HG03135 (cell line): ENCODE results near the gene ARL6IP4.
A peak's percentile ranks its signal among the peaks of the same experiment; 100 is the strongest.
"Not testable (repeated sequence)": the region's sequence is repeated elsewhere in the genome, so short reads cannot be mapped to it uniquely, and the experiment has no call there.

Source experiments
- ATAC-seq: cut with Tn5 transposase; IDR thresholded peaks from one replicate; pipeline ENCODE4 v1.9.1; 2021; ENCODE audit warnings: mild to moderate bottlenecking, moderate library complexity; ENCODE audit not compliant: unreplicated experiment

Gene ARL6IP4

DNA sequence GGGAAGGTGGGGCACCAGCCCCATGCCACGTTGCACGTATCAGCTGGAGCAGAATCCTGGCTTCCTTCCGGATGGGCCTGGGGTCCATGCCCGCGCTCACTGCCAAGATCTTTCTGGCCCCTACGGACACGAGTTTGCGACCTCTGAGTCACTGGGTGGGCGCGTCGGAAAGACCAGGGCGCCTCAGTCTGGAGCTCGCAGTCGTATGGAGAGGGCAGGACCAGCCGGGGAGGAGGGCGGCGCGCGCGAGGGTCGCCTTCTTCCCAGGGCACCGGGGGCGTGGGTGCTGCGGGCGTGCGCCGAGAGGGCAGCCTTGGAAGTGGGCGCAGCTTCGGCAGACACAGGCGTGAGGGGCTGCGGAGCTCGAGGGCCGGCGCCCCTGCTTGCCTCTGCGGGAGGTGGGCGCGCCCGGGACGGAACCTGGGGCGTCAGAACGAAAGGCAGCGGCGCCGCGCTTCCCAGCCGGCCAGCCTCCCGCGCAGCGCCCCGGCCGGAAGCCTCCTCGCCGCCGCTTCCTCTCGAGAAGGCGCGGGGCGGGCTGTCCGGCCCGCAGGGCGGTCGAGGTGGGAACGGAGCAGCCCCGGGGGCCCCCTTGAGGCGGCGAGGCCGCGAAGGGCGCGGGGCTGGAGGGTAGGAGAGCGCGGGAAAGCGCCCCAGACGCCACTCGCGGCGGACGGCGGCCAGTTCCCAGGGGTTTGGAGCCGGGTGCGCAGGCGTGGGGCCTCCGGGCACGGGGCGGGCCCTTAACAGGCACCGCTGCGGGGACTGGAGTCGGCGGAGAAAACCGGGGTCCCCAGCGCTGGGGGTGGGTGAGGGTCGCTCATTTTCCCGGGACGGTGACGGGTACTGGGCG, at the start of gene ARL6IP4:
Gene ARL6IP4, plus strand, starts transcription at position 499 of the 853 bp plus-strand sequence. CDS start 459 bp downstream, outside the sequence.
- peak; percentile 48 for ATAC-seq

DNA sequence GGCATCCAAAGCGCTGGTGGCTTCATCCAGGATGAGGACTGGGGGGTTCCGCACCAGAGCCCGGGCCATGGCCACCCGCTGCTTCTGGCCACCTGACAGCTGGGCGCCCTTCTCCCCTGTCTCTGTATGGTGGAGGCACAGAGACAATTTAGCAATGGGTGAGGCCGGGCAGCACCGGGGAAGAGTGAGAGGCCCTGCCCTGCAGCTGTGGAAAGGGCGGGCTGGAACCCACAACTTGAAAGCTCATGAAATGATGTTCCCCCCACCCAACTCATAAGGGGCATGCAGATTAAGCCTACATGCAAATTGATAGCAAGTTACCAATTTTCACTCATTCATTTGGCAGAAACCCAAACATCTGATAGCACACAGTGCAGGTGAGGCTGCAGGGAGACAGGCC, 48.3 kb upstream of the ARL6IP4 start:
- no peak for ATAC-seq

DNA sequence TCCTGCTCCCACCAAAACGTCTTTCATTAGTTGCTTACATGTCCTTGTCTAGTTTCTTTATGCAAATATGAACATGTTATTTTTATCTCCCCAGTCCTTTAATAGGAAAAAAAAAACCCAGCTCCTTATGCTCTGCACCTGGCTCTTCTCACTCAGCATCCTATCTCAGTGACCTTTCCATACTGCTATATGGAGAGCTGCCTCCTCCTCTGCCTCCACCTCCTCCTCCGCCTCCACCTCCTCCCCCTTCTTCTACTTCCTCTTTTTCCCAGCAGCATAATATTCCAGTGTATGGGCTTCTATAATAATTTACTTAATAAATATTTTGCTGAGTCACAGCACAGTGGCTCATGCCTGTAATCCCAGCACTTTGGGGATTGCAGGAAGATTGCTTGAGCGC, 45.8 kb upstream of the ARL6IP4 start:
- ATAC-seq: no peak

DNA sequence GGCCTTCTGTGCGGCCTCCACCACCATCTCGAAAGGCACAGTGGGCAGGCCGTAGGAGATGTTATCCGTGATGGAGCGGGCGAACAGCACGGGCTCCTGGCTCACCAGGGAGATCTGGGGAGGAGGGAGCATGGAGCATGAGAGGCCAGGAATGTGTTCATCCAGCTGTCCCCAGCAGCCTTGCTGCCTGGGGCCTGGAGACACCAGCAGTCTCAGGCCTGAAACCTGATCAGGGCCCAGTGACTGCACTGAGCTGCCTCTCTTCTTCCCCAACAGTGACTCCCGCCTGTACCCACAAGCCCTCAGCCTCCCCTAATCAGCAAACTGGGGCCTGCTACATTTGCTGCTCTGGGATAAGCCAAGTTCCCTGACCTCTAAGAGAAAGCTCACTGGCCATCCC, 45.2 kb upstream of the ARL6IP4 start:
- ATAC-seq: no peak

DNA sequence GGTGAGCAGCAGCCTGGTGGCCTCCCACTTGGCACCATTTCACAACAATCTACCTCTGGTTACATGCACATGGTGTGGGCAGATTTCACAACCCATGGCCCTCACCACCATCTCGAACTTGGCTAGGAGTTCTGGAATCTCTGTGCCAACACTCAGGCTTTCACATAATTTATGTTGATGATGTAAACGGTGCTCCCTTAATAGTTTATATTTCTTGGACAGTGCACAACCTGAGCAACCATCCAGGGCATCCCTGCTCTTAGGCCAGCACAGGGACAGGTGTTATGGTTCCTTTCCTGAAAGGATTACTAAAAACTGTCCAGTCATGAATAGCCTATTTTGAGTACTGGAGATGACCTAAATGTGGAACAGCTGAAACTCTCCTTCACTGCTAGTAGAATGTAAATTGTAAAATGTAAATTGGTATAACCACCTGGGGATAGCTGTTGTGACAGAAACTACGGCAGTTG, 42.8 kb upstream of the ARL6IP4 start:
- ATAC-seq: no peak

DNA sequence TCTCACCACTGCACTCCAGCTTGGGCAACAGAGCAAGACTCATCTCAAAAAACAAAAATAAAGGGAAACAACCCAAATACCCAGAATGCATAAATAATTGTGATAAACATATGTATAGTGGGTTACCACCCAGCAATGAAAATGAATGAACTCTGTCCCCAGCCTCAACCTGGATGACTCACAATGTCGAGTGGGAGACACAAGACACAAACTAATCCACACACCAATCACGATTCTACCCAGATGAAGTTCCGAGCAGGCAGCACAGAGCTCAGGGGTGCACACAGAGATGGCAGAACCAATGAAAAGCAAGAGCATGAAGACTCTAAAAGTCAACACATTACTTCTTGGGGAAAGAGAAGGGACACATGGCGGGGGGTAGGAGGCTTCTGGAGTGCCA, 41.4 kb upstream of the ARL6IP4 start:
- ATAC-seq: no peak

DNA sequence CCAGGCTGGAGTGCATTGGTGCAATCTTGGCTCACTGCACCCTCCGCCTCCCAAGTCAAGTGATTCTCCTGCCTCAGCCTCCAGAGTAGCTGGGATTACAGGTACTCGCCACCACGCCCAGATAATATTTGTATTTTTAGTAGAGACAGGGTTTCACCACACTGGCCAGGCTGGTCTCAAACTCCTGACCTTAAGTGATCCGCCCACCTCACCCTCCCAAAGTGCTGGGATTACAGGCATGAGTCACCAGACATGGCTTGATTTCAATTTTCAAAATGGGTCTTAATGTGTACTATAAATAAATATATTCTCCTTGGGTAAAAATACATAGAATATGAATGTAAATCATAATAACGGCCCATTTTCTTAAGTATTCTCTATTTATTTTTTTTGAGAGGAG, 39.1 kb upstream of the ARL6IP4 start:
- ATAC-seq: not testable (repeated sequence)

DNA sequence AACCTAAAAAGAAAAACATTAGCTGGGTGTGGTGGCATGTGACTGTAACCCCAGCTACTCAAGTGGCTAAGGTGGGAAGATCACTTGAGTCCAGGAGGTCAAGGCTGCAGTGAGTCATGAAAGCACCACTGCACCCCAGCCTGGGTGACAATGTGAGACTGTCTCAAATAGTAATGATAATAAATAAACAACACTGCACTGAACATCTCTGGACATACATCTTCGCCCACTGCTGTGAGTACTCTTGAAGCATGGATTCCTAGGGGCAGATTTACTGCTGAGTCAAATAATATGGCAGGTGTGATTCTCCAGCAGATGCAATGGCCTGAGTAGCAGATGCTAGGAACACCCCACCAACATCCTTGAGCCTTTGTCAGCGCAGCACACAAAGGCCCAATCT, 37.8 kb upstream of the ARL6IP4 start:
- ATAC-seq: no peak

DNA sequence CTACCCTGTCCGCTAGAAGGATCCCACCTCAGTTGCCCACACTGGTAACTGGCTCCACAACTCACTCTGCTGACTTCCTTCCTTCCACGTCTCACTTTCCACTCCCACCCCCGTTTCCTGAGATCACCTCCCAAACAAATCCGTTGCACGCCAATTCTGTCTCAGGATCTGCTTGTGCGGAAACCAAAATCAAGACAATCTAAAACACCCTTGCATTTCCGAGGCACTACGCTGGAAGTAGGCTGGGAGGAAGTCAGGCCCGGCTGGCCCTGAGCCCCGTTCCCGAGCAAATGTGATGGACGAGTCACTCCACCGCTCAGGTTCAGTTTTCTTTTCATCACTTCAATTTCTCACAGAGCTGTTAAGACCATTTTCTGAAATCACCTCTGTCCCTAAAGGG, 37.3 kb upstream of the ARL6IP4 start:
- ATAC-seq: no peak

DNA sequence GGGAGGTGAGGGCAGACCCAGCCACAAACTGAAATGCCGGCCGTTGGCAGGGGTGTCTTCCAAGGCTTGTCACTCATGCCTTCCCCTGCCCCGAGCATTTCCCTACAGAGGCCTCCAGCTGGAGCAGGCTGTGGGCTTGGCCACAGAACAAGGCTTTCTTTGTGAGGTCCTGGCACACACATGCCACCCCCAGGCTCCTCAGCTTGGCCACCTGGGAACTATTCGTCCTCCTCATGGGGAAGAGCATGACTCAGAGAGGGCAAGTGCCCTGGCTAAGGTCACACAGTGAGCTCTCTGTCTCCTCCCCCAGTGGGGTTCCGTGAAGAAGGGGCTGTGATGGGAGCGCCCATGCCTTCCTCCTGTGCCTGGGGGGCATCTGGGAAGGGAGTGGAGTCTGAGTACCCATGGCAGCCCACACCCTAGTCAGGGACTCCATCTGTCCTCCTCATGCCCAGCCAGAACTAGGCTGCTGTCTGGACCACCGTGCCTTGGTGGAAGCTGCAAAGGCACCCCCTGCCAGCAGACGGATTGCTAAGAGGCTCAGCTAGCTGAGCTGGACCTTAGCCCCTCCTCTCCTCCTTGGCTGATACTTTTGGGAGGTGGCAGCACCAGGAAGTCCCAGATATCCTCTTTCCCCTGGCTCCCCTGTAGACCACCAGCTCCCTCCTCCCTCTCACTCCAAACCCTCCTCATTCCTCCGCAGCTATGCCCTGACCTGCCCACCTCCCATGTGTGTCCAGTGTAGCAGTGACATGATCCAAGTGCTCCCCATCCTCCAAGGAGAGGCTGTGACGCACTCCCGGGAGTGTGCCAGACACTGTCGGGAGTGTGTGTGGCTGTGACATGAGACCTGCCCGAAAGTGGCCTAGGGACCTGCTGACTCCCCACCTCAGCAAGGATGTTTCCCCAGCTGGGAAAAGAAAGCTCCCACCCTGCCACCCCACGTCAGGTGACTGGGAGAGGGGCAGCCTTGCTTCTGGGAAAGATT, 35.6 kb upstream of the ARL6IP4 start:
- ATAC-seq: no peak

DNA sequence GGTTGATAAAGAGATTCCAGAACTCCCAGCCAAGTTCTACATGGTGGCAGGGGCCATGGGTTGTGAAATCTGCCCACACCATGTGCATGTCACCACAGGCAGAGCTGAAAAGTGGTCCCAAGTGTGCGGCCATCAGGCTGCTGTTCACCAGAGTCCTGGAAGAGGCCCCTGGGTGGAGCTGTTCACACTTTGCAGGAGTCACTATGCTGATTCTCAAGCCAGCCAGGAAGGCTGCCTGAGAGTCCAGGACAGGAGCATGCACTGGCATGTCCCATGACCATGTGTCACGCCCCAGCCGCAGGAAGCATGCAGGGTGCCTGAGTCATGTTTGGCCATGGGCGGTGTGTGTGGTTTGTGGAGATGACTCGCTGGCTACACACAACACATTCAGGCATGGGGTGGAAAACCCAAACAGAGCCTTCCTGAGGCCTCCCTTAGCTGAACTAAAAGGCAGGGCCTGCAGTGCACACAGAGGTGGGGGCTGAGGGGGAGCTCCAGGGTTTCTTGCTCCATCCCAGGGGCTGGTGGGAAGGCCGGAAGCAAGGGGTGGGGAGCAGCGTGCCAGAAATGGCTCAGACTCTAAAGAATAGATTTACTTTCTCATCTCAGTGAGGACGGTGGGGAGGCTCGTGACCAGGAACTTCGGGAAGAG, 33.7 kb upstream of the ARL6IP4 start:
- peak; percentile 64 for ATAC-seq

DNA sequence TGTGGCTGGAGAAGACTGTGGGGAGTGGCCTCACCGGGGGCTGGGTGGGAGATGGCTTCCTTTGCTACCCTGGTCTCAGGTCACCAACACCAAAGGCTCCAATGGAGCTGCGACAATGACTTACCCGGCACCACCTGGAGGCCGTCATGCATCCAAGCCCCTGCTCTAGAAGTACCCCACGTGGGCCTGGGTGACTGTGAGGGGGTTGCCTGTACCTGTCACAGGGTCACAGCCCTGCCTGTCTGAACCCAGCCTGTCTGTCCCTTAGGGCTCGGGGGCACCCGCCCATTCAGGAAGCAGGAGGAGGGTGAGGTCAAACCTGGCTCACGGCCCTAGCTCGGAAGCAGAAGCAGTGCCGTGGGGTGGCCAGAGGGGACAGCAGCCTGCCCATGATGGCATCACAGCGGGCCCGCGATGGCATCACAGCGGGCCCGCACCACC, 33.1 kb upstream of the ARL6IP4 start:
- no peak for ATAC-seq

DNA sequence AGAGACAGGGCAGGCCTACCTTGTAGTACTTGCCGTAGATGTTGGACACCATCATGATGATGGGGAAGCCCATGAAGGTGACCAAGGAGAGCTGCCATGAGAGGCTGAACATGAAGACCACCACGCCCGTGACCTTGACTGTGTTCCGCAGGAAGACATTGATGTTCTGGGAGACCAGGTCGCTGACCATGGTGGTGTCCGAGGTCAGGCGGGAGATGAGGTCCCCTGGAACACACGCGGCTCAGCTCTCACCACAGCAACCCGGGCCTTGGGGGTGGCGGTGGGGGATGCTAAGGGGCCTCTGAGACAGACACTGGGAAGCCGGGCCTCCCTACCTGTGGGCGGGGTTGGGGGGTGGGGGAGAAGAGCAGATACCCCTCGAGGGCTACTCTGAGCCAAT, 31.9 kb upstream of the ARL6IP4 start:
- no peak for ATAC-seq

DNA sequence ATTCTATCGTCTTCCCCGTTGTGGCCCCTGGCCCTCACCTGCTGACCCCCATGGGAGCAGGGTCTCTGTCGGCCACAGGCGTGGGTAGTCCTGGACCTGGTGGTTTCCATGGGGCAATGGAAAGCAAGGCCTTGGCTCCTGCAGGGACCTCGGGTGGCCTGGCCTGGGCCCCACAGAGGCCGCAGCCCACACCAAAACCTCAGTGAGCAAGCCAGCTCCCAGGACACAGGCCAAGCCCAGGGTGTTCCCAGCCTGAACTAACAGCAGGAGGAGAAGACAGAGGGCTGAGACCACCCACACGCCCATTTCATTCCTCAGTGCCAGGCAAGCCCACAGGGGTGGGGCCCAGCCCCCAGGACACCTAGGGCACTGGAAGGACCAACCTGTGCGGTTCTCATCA, 31.1 kb upstream of the ARL6IP4 start:
- ATAC-seq: no peak

DNA sequence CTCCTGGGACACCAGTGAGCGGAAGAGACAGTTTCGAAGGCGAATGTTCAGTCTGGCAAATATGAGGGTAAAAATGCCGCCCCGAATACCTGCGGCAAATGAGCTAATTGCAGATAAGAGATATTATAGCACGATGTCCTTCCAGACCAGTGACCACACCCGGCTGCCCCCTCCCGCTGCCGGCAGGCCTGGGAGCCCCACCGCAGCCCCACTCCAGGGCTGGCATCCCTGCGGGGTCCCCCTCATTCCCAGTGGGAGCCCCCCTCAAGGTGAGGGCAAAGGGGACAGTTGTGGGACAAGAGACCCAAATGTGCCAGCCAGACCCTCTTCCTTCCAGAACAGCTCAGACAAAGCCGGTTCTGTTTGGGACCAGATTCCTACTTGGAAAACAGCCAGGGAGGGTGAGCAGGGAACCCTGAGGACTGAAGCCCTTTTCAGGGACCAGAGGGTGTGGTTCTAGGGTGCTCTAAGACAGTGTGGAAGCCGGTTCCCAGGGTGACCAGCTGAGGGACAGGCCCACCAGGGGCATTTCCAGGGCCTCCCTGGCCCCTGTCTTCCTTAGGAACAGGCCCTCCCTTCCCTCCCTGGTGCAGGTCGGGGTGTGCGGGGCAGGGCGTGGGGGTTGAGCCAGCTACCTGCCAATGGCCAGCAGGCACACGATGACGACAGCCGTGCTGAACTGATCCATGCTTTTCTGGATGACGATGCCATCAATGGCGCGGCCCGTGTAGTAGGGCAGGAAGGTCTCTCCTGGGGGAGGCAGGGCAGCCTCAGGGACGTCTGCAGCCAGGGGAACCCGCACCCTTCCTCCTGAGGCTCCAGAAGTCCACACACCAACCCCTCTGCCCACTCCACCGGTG, 30.4 kb upstream of the ARL6IP4 start:
- no peak for ATAC-seq

DNA sequence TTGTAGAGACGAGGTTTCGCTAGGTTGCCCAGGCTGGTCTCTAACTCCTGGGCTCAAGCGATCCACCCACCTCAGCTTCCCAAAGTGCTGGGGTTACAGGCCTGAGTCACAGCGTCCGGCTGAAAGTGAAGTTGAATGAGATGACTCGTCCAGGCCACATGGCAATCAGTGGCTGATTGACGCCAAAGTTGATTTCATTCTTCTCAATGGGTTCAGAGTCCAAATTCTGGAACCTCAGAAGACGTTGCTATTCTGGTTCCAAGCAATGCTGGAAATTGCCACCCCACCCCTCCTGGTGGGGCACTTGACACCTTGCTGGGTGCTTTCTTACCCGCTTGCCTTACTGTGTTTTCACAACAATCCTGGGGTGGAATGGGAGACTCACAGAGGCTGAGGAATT, 29.1 kb upstream of the ARL6IP4 start:
- no peak for ATAC-seq

DNA sequence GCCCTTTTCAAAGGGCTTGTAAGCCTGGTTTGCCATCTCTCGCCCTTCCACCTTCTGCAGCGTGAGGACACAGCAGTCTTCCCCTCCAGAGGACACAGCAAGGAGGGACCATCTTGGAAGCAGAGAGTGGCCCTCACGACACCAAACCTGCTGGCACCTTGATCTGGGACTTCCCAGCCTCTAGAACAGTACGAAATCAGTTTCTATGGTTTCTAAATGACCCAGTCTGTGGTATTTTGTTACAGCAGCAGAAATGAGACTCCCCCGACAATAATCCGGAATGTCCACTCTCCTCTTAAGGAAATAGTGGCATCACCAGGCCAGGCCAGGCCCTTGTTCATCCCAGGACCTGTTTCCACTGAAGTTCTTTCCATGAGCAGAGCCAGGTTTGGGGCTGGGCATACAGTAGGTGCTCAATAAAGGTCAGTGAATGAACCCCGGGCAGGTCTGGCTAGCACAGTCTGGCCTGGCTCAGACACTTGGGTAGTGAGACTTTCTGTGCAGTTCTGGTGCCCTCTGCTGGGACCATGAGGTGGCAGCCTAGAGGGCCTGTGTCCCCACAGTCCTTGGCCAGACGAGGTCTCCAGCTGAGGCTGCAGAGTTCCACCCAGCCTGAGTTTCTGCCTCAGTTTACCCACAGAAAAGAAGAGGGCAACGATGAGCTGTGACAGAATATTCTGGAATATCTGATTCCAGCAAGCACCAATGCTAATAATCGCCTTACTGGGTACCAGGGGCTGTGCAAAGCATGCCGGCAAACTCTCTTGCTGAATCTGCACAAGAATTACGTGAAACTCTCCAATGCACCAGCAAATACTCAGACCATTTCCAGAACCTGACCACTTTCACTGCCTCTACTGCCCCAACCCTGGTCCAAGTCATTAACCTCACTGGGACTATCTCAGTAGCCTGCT, 28.2 kb upstream of the ARL6IP4 start:
- ATAC-seq: peak; percentile 74

DNA sequence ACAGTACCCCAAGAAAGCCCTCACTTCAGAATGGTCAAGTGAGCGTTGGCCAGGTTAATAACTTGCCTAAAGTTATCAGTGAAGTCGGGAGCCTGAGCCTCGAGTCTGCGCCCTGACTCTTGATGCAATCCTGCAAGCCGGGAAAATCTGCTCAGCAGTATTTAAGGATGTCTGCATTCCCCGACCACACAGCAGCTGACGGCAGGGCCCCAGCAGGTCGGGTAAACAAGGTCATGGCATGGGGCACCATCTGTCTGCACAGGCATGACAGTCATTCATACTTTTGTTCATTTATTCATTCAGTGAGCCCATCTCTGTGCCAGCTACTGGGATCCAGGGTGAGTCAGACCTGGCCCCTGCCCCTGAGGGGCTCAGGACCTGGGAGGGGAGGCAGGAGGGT, 25.3 kb upstream of the ARL6IP4 start:
- no peak for ATAC-seq

DNA sequence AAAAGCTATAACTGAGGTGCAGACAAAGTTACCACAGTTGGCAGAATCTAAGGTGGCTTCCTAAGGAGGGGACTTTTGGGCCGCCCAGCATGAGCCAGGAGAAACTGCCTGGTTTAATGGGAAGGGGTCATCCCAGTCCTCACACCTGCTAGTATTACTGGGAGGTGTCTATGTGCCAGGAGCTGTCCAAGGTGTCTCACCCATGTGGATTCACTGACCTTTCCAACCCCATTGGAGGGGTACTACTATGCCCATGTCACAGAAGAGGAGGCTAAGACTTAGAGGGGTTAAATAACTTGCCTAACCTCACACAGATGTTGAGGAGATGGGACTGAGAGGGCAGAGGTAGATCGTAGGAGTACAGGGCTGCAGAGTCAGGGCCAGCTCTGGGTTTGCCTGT, 24.4 kb upstream of the ARL6IP4 start:
- ATAC-seq: no peak
